Neutrophil (primary cell): Measurements from ENCODE around the gene RPL37A.

ENCODE experiments used
- H3K27ac ChIP-seq: fragments of 200-600 bp; sonication (generic); 2 replicates; pipeline ENCODE4 v1.5.1; 2016; ENCODE audit warnings: mild to moderate bottlenecking, moderate library complexity
- H3K27me3 ChIP-seq: fragments of 200-600 bp; sonication (generic); 2 replicates; pipeline ENCODE4 v1.6.0; 2016; ENCODE audit warnings: mild to moderate bottlenecking
- H3K36me3 ChIP-seq: fragments of 200-600 bp; sonication (generic); 2 replicates; pipeline ENCODE4 v1.5.1; 2017
- H3K4me1 ChIP-seq, 2 experiments: fragments of 200-600 bp in 1 of 2; sonication (generic) in 1 of 2; 1 replicate in 1 of 2; 2 replicates in 1 of 2; pipeline versions ENCODE4 v1.5.1 to v1.6.1; 2013 to 2016; ENCODE audit warnings: low read depth in 1 of 2, low read length in 1 of 2, mild to moderate bottlenecking in 1 of 2, moderate library complexity in 1 of 2; ENCODE audit not compliant: control insufficient read depth in 1 of 2, insufficient read depth in 1 of 2
- H3K4me3 ChIP-seq, 2 experiments: fragments of 200-600 bp in 1 of 2; sonication (generic) in 1 of 2; 1 replicate in 1 of 2; 2 replicates in 1 of 2; pipeline ENCODE4 v1.5.1; 2013 to 2016; ENCODE audit warnings: low read depth in 1 of 2, low read length in 1 of 2, mild to moderate bottlenecking in 1 of 2, moderate library complexity in 1 of 2
- H3K9me3 ChIP-seq: fragments of 200-600 bp; sonication (generic); 2 replicates; pipeline ENCODE4 v1.5.1; 2016
- TF ChIP-seq, protein P1 (sequence below): fragments of 200-600 bp; sonication (generic); IDR thresholded peaks from 2 replicates; pipeline ENCODE4 v1.5.1; 2016; ENCODE audit warnings: antibody characterized with exemption

Gene RPL37A

DNA sequence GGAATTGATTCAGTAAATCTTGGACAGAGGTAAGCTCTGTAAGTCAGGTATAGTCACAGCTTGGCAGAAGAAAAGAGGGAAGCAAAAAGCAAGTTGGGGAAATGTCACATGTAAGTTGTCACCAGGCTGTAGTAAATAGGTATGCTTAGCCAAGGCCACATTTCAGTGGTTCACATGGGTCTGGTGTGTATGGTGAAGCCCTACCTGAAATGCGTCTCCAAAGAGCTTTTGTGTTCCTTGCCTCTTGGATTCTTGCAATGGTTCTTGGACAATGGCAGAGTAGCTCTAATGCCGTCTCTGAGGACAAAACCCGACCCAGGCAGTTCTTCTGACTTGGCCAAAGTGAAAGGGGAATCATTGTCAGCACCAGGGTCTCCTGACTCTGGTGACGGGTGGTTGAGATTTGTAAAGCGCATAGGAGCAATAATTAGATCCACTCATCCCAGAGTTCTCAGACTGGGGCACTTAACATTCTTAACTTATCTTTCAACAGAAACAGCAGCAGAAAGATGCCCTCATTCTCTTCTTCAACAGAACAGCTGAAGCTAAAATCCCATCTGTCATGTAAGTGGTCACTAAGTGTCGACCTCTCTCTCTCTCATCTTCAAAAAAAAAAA, 34.4 kb upstream of the RPL37A start:
- Histone ChIP-seq H3K36me3 (peaks cover 23% of the 10 kb centered on the region), H3K27ac (no peak overlapping the region), H3K4me1 (no peaks in the 10 kb centered on the region), H3K4me3 (no peak overlapping the region), H3K9me3 (no peaks in the 10 kb centered on the region), H3K27me3 (no peaks in the 10 kb centered on the region)
- TF ChIP-seq, protein P1, sequence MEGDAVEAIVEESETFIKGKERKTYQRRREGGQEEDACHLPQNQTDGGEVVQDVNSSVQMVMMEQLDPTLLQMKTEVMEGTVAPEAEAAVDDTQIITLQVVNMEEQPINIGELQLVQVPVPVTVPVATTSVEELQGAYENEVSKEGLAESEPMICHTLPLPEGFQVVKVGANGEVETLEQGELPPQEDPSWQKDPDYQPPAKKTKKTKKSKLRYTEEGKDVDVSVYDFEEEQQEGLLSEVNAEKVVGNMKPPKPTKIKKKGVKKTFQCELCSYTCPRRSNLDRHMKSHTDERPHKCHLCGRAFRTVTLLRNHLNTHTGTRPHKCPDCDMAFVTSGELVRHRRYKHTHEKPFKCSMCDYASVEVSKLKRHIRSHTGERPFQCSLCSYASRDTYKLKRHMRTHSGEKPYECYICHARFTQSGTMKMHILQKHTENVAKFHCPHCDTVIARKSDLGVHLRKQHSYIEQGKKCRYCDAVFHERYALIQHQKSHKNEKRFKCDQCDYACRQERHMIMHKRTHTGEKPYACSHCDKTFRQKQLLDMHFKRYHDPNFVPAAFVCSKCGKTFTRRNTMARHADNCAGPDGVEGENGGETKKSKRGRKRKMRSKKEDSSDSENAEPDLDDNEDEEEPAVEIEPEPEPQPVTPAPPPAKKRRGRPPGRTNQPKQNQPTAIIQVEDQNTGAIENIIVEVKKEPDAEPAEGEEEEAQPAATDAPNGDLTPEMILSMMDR = no peak

DNA sequence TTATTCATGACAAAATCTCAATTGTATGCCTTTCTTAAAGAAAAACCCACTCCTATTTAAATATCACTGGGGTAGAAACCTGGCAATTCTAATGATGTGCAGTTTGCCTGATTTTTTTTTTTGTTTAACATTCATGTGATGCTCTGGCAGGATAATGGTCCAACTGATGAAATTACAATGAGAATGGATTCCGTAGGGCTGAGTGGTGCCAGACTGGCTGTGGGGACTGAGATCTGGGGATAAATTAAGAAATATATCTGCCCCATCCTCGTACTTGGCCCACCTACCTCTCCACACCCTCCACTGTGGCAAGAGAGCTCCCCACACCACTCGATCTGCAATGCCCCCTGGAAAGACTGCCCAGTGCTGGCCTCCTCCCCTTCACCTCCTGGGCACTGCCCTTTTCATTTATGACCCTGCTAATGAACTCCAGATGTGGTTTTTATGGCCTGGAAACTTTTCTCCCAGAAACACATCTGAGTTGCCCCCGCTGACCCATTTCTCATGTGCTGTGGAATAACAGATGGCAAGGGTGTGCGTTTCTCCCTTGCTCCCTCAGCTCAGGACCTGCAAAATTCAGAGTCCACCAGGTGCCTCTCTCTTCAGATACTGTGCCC, 33.0 kb upstream of the RPL37A start:
- H3K4me3 ChIP-seq = no peak overlapping the region
- H3K27me3 ChIP-seq = no peaks in the 10 kb centered on the region
- no peaks in the 10 kb centered on the region for H3K4me1 ChIP-seq
- no peaks in the 10 kb centered on the region for H3K9me3 ChIP-seq
- no peak overlapping the region for H3K27ac ChIP-seq
- TF ChIP-seq, protein P1 = no peak
- peaks cover 23% of the 10 kb centered on the region for H3K36me3 ChIP-seq

GRCh38 chr2:216467845-216468244, 30.8 kb upstream of the RPL37A start:
- Histone ChIP-seq H3K4me3 (no peak overlapping the region), H3K36me3 (peaks cover 30% of the 10 kb centered on the region), H3K4me1 (no peaks in the 10 kb centered on the region), H3K27ac (no peak overlapping the region), H3K9me3 (no peaks in the 10 kb centered on the region), H3K27me3 (no peaks in the 10 kb centered on the region)
- TF ChIP-seq, protein P1 = no peak

- Histone ChIP-seq H3K36me3 (peaks cover 30% of the 10 kb centered on the region), H3K4me3 (no peak overlapping the region), H3K4me1 (no peaks in the 10 kb centered on the region), H3K9me3 (no peaks in the 10 kb centered on the region), H3K27me3 (no peaks in the 10 kb centered on the region), H3K27ac (no peak overlapping the region)
- TF ChIP-seq, protein P1 = no peak
Observed at GRCh38 chr2:216469661-216470060, 29.0 kb upstream of the RPL37A start.

GRCh38 chr2:216473187-216473586, 25.5 kb upstream of the RPL37A start:
- H3K9me3 ChIP-seq = no peaks in the 10 kb centered on the region
- H3K27me3 ChIP-seq = no peaks in the 10 kb centered on the region
- H3K36me3 ChIP-seq = peaks cover 15% of the 10 kb centered on the region
- H3K4me1 ChIP-seq = peaks cover 8 to 9% of the 10 kb centered on the region in 2 experiments
- TF ChIP-seq, protein P1 = no peak
- H3K4me3 ChIP-seq = no peak overlapping the region
- H3K27ac ChIP-seq = no peak overlapping the region
